IMR-90 (cell line): Measurements from ENCODE around the gene ANKRD16. TPM values are rescaled to one million over a fixed set of nuclear protein-coding genes. Genes with fewer than 3 reads are reported as not detected.

Experiments used
- ATAC-seq: fragments of 200-7000 bp; cut with Tn5 transposase; 2 replicates; pipeline ENCODE4 v1.9.1; 2020; ENCODE audit warnings: low read depth, mild to moderate bottlenecking, moderate library complexity
- BruUV-seq: library from RNA; stranded (reverse); fragments of 400-500 nt; replicated peaks from 2 replicates; lab custom pipeline; 2021; lab: Mats Ljungman, UMichigan
- CTCF ChIA-PET: fragments of 300-600 bp; formaldehyde crosslinking; extraction: SDS; loops from one replicate; lab custom pipeline; 2021; ENCODE audit warnings: antibody characterized with exemption; lab: Yijun Ruan, JAX
- POLR2A ChIA-PET: fragments of 300-600 bp; sonication (Branson Sonifier 250); formaldehyde crosslinking; loops from one replicate; lab custom pipeline; 2022; ENCODE audit warnings: antibody characterized with exemption; ENCODE audit not compliant: unreplicated experiment; lab: Charles Lee
- DNase-seq: peaks from one replicate; pipeline ENCODE4 v3.0.0; 2013
- H2AFZ ChIP-seq: replicated peaks from 2 replicates; pipeline ENCODE3; 2013; ENCODE audit warnings: low read length, mild to moderate bottlenecking; ENCODE audit not compliant: poor library complexity
- H2AK5ac ChIP-seq: 2 replicates; pipeline ENCODE4 v1.6.1; 2013; ENCODE audit warnings: low read depth, low read length, inconsistent platforms
- H2AK9ac ChIP-seq: replicated peaks from 2 replicates; pipeline ENCODE3; 2013; ENCODE audit warnings: mild to moderate bottlenecking, low read depth, low read length, moderate library complexity; ENCODE audit not compliant: poor library complexity
- H2BK120ac ChIP-seq: 2 replicates; pipeline ENCODE4 v1.6.1; 2013; ENCODE audit warnings: low read depth, low read length, inconsistent platforms
- H2BK15ac ChIP-seq: 3 replicates; pipeline ENCODE4 v1.6.1; 2013; ENCODE audit warnings: low read depth, low read length, inconsistent platforms
- H2BK20ac ChIP-seq: 2 replicates; pipeline ENCODE4 v1.6.1; 2013; ENCODE audit warnings: low read depth, mild to moderate bottlenecking, inconsistent platforms, low read length, moderate library complexity
- H2BK5ac ChIP-seq: 2 replicates; pipeline ENCODE4 v1.6.1; 2013; ENCODE audit warnings: mild to moderate bottlenecking, low read depth, low read length, inconsistent platforms; ENCODE audit not compliant: poor library complexity, severe bottlenecking
- H3K14ac ChIP-seq: replicated peaks from 2 replicates; pipeline ENCODE4 v1.6.1; 2013; ENCODE audit warnings: low read depth, low read length, inconsistent platforms
- H3K18ac ChIP-seq: 2 replicates; pipeline ENCODE4 v1.6.1; 2013; ENCODE audit warnings: low read depth, low read length, control low read depth
- H3K23ac ChIP-seq: 2 replicates; pipeline ENCODE4 v1.6.1; 2013; ENCODE audit warnings: low read depth, low read length, inconsistent platforms
- H3K27ac ChIP-seq: 2 replicates; pipeline ENCODE4 v1.5.1; 2013; ENCODE audit warnings: mild to moderate bottlenecking, control low read depth, low read length; ENCODE audit not compliant: insufficient read depth
- H3K27me3 ChIP-seq: 2 replicates; pipeline ENCODE4 v1.6.1; 2013; ENCODE audit warnings: low read length; ENCODE audit not compliant: control insufficient read depth, insufficient read depth
- H3K36me3 ChIP-seq: 2 replicates; pipeline ENCODE4 v1.6.1; 2013; ENCODE audit warnings: low read length, mixed read lengths; ENCODE audit not compliant: control insufficient read depth, insufficient read depth
- H3K4ac ChIP-seq: 2 replicates; pipeline ENCODE4 v1.6.1; 2013; ENCODE audit warnings: low read depth, low read length, inconsistent platforms
- H3K4me1 ChIP-seq: 2 replicates; pipeline ENCODE4 v1.6.1; 2013; ENCODE audit warnings: low read length, mixed read lengths; ENCODE audit not compliant: control insufficient read depth, insufficient read depth
- H3K4me2 ChIP-seq: 2 replicates; pipeline ENCODE4 v1.6.1; 2013; ENCODE audit warnings: low read depth, mild to moderate bottlenecking, control low read depth, low read length, moderate library complexity
- H3K4me3 ChIP-seq: 2 replicates; pipeline ENCODE4 v1.5.1; 2013; ENCODE audit warnings: low read depth, mild to moderate bottlenecking, control low read depth, low read length, moderate library complexity; ENCODE audit not compliant: insufficient read depth
- H3K56ac ChIP-seq: 2 replicates; pipeline ENCODE4 v1.6.1; 2013; ENCODE audit warnings: low read length, inconsistent platforms; ENCODE audit not compliant: insufficient read depth; ENCODE audit errors: extremely low read depth
- H3K79me1 ChIP-seq, 2 experiments: 2 replicates each; pipeline ENCODE4 v1.6.1; 2013; ENCODE audit warnings: low read length in 2 of 2, inconsistent platforms in 1 of 2, low read depth in 1 of 2
- H3K9ac ChIP-seq: 2 replicates; pipeline ENCODE4 v1.6.1; 2013; ENCODE audit warnings: low read depth, low read length, control low read depth
- H3K9me1 ChIP-seq: 2 replicates; pipeline ENCODE4 v1.6.1; 2013; ENCODE audit warnings: low read length, inconsistent platforms; ENCODE audit not compliant: insufficient read depth
- H3K9me3 ChIP-seq: 2 replicates; pipeline ENCODE4 v1.6.1; 2013; ENCODE audit warnings: low read length; ENCODE audit not compliant: control insufficient read depth, insufficient read depth
- H4K20me1 ChIP-seq: 2 replicates; pipeline ENCODE4 v1.6.1; 2013; ENCODE audit warnings: low read length, inconsistent platforms; ENCODE audit not compliant: insufficient read depth
- H4K5ac ChIP-seq: 2 replicates; pipeline ENCODE4 v1.6.1; 2013; ENCODE audit warnings: mild to moderate bottlenecking, low read depth, low read length, control low read depth
- H4K8ac ChIP-seq, 2 experiments: 2 replicates each; pipeline ENCODE4 v1.6.1; 2013; ENCODE audit warnings: low read depth in 2 of 2, low read length in 2 of 2, control low read depth in 1 of 2, inconsistent platforms in 1 of 2
- H4K91ac ChIP-seq: 2 replicates; pipeline ENCODE4 v1.6.1; 2013; ENCODE audit warnings: low read depth, low read length, inconsistent platforms; ENCODE audit not compliant: insufficient read depth
- BHLHE40 ChIP-seq: fragments of 150-350 bp; IDR thresholded peaks from 2 replicates; pipeline ENCODE4 v1.6.1; 2016; ENCODE audit warnings: mild to moderate bottlenecking, low read depth, low read length
- CEBPB ChIP-seq: IDR thresholded peaks from 2 replicates; pipeline ENCODE4 v1.6.1; 2012; ENCODE audit warnings: low read depth, low read length, improper control_type of control experiment
- CHD1 ChIP-seq: IDR thresholded peaks from 2 replicates; pipeline ENCODE4 v1.6.1; 2012; ENCODE audit warnings: low read depth, low read length, improper control_type of control experiment
- CTCF ChIP-seq: conservative IDR thresholded peaks from 2 replicates; pipeline ENCODE4 v1.5.1; 2012; ENCODE audit warnings: mild to moderate bottlenecking, low read depth, low read length, improper control_type of control experiment
- ELK1 ChIP-seq: fragments of 150-350 bp; IDR thresholded peaks from 2 replicates; pipeline ENCODE4 v1.6.1; 2016; ENCODE audit warnings: low read depth, mild to moderate bottlenecking, low read length, moderate library complexity, borderline replicate concordance
- FOS ChIP-seq: fragments of 150-350 bp; IDR thresholded peaks from 2 replicates; pipeline ENCODE4 v1.6.1; 2016; ENCODE audit warnings: low read depth, low read length
- MAFK ChIP-seq: IDR thresholded peaks from 2 replicates; pipeline ENCODE4 v1.6.1; 2012; ENCODE audit warnings: low read depth, low read length, improper control_type of control experiment
- MAZ ChIP-seq: IDR thresholded peaks from 2 replicates; pipeline ENCODE4 v1.6.1; 2012; ENCODE audit warnings: low read depth, mild to moderate bottlenecking, low read length, improper control_type of control experiment, moderate library complexity, borderline replicate concordance
- MXI1 ChIP-seq: IDR thresholded peaks from 2 replicates; pipeline ENCODE4 v1.6.1; 2012; ENCODE audit warnings: low read depth, mild to moderate bottlenecking, low read length, moderate library complexity, borderline replicate concordance
- NFE2L2 ChIP-seq: fragments of 150-350 bp; IDR thresholded peaks from 2 replicates; pipeline ENCODE4 v1.6.1; 2016; ENCODE audit warnings: low read depth, mild to moderate bottlenecking, low read length
- POLR2A ChIP-seq: IDR thresholded peaks from 2 replicates; pipeline ENCODE4 v1.6.1; 2012; ENCODE audit warnings: mild to moderate bottlenecking, low read depth, low read length
- RAD21 ChIP-seq: IDR thresholded peaks from 2 replicates; pipeline ENCODE4 v1.6.1; 2012; ENCODE audit warnings: low read length, improper control_type of control experiment
- RCOR1 ChIP-seq: IDR thresholded peaks from 2 replicates; pipeline ENCODE4 v1.6.1; 2012; ENCODE audit warnings: mild to moderate bottlenecking, low read length, improper control_type of control experiment; ENCODE audit not compliant: insufficient replicate concordance
- RFX5 ChIP-seq: IDR thresholded peaks from 2 replicates; pipeline ENCODE4 v1.8.0; 2012; ENCODE audit warnings: low read depth, mild to moderate bottlenecking, low read length, moderate library complexity
- SMC3 ChIP-seq: fragments of 150-350 bp; IDR thresholded peaks from 2 replicates; pipeline ENCODE4 v1.6.1; 2016; ENCODE audit warnings: low read depth, mild to moderate bottlenecking, antibody characterized with exemption, low read length, moderate library complexity
- USF2 ChIP-seq: fragments of 150-350 bp; IDR thresholded peaks from 2 replicates; pipeline ENCODE4 v1.6.1; 2017; ENCODE audit warnings: mild to moderate bottlenecking, antibody characterized with exemption, low read length, low read depth
- WGBS, 2 experiments: methylation state at CpG; one replicate each; pipeline versions ENCODE4 v1.1.5 to v1.1.7; 2013; ENCODE audit warnings: missing lambda C conversion rate in 2 of 2; ENCODE audit not compliant: insufficient read length in 1 of 2; ENCODE audit errors: extremely low coverage in 2 of 2; 5-methylcytosine and 5-hydroxymethylcytosine counted together
- dilution Hi-C: fragments of 300-500 bp; cut with HindIII; formaldehyde crosslinking; loops from one replicate; pipeline ENCODE4 v1.14.3; 2018; ENCODE audit warnings: low sequenced_read_pairs; ENCODE audit not compliant: unreplicated experiment
- in situ Hi-C: fragments of 300-500 bp; cut with MboI; formaldehyde crosslinking; loops from 3 replicates; pipeline ENCODE4 v1.14.3; 2019; ENCODE audit warnings: low sequenced_read_pairs, inconsistent platforms, mixed read lengths
- intact Hi-C: fragments of 100-400 bp; cut with micrococcal nuclease; formaldehyde crosslinking; loops from 2 replicates; pipeline ENCODE4 v1.10.0; 2022
- polyA plus RNA-seq, 3 experiments: library from polyadenylated mRNA; depleted of rRNA; stranded (reverse); fragments of >200 nt; gene quantifications; 2 replicates each; pipeline ENCODE4 v1.2.3, GENCODE V29; 2012; ENCODE audit warnings: low replicate concordance in 1 of 3
- total RNA-seq: library from RNA; depleted of rRNA; stranded (reverse); fragments of >200 nt; gene quantifications from 2 replicates; pipeline ENCODE4 v1.2.3, GENCODE V29; 2012

ANKRD16 gene
- total and polyA plus RNA-seq, 2 of the 4 experiments (the other 2 are of a cell fraction), result 5.1 to 5.7 TPM

GRCh38 chr10:5854131-5854475, 35.6 kb downstream of the ANKRD16 start:
- Histone ChIP-seq H2BK15ac (no peak overlapping the region), H4K20me1 (no peaks in the 10 kb centered on the region), H3K36me3 (no peaks in the 10 kb centered on the region), H2BK5ac (no peak overlapping the region), H3K56ac (no peak overlapping the region), H3K14ac (no peak overlapping the region), H2BK120ac (no peak overlapping the region), H3K4me2 (no peak overlapping the region), H3K4ac (no peak overlapping the region), H2AK5ac (no peak overlapping the region), H3K9me1 (0 out of 2 replicates have a peak, but pooled peaks cover 3% of the 10 kb centered on the region), H4K8ac (no peak overlapping the region), H3K4me3 (no peak overlapping the region), H3K27ac (no peak overlapping the region), H4K5ac (no peak overlapping the region), H2BK20ac (no peak overlapping the region), H3K9ac (no peak overlapping the region), H3K9me3 (no peaks in the 10 kb centered on the region), H2AK9ac (no peak overlapping the region), H3K27me3 (no peaks in the 10 kb centered on the region), H3K4me1 (no peaks in the 10 kb centered on the region), H4K91ac (no peak overlapping the region), H3K79me1 (no peaks in the 10 kb centered on the region), H3K18ac (no peak overlapping the region), H3K23ac (no peak overlapping the region), H2AFZ (no peak overlapping the region)
- no peak for TF ChIP-seq RFX5
- TF ChIP-seq USF2, result no peak
- no peak for TF ChIP-seq FOS
- TF ChIP-seq MXI1, result no peak
- no peak for TF ChIP-seq RAD21
- TF ChIP-seq CEBPB, result no peak
- TF ChIP-seq ELK1, result no peak
- TF ChIP-seq BHLHE40, result no peak
- no peak for TF ChIP-seq NFE2L2
- no peak for TF ChIP-seq CHD1
- TF ChIP-seq MAZ, result no peak
- no peak for TF ChIP-seq POLR2A
- no peak for TF ChIP-seq SMC3
- TF ChIP-seq MAFK, result no peak
- no peak for TF ChIP-seq RCOR1
- no peak for TF ChIP-seq CTCF
- POLR2A ChIA-PET, result no interaction called here
- CTCF ChIA-PET, result no interaction called here
- no CpG with 5 or more reads among the region's 5 CpGs for WGBS, 2 experiments
- intact Hi-C loops, result no loop called here
- dilution Hi-C loops, result no loop called here
- ATAC-seq, result no peak
- in situ Hi-C loops, result loop anchor here (25.0 kb wide), 2 partner anchors 392 to 1017 kb away; partner anchors contain the start of gene AKR1E2
- DNase-seq, result no peak
- BruUV-seq, result no TSS peak
